Raji (cell line): ENCODE results near the gene CACNG7.

Experiments used
- POLR2A ChIP-seq: IDR thresholded peaks from 2 replicates; pipeline ENCODE4 v1.6.1; 2011; ENCODE audit warnings: low read depth, low read length, control low read depth; ENCODE audit not compliant: insufficient read depth

The CACNG7 gene

DNA sequence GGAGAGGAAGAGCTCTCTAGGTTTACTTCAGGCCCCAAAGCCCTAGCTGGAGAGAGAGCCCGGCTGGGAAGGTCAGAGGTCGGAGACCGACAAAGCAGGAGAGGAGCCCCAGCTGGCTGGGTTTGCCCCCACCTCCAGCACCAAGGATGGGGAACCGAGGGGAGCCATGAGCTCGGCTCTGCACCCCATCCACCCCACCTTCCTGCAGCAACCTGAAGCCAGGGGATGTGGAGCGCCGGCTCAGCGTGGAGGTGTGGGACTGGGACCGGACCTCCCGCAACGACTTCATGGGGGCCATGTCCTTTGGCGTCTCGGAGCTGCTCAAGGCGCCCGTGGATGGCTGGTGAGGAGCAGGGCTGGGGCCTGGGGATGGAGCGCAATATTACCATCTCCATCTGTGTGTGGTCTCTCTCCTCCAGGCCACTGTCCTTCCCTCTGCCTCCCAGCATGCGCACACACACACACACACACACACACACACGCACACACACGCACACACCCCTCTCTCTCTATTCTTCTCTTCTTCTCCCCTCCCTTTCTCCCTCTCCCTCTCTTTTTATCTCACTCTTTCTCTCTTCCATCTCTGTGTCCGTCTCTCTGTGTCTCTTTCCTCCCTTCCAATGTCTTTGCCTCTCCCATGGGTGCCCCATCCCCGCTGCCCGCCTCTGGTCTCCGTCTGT, 16.6 kb upstream of the CACNG7 start:
- TF ChIP-seq POLR2A = no peak

- TF ChIP-seq POLR2A = no peak
Measured at GRCh38 chr19:53892981-53893325, 16.1 kb upstream of the CACNG7 start.

DNA sequence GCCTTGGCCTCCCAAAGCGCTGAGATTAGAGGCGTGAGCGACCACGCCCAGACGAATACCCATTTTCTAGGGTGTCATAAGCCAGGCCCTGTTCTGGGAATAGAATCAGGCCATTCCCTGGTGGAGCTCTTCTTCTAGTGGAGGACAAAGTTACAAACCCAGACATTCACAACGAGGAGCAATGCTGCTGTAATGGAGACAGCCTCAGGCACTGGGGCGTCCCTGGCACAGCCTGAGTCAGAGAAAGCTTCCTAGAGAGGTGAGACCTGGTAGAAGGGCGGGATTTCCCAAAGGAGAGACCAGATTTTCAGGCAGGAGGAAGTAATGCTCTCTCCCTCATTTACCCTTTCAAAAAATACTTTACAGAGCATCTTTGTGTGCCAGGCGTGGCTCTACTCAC, 14.4 kb upstream of the CACNG7 start:
- no peak for TF ChIP-seq POLR2A

DNA sequence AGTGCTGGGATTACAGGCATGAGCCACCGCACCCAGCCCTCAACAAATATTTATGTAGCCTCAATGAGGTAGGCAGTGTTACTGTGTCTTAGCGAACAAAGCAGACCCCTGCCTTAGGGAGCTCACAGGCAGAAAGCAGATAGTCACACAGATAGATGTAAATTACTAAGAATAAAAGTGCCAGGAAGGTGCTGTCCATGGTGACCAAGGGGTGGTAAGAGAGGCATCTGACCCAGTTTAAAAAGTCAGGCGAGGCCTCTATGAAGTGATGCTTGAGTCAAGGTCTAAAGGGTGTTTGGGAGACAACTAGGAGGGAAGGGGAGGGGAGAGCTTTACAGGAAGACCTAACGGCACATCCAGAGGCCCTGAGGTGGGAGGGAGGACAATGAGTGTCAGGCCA, 12.4 kb upstream of the CACNG7 start:
- no peak for TF ChIP-seq POLR2A

- no peak for TF ChIP-seq POLR2A
Measured at GRCh38 chr19:53897459-53897858, 11.6 kb upstream of the CACNG7 start.

GRCh38 chr19:53898166-53898565, 10.9 kb upstream of the CACNG7 start:
- no peak for TF ChIP-seq POLR2A

- no peak for TF ChIP-seq POLR2A
Measured at GRCh38 chr19:53898636-53899341, 10.3 kb upstream of the CACNG7 start.

GRCh38 chr19:53900191-53900860, 8.8 kb upstream of the CACNG7 start:
- TF ChIP-seq POLR2A = no peak

DNA sequence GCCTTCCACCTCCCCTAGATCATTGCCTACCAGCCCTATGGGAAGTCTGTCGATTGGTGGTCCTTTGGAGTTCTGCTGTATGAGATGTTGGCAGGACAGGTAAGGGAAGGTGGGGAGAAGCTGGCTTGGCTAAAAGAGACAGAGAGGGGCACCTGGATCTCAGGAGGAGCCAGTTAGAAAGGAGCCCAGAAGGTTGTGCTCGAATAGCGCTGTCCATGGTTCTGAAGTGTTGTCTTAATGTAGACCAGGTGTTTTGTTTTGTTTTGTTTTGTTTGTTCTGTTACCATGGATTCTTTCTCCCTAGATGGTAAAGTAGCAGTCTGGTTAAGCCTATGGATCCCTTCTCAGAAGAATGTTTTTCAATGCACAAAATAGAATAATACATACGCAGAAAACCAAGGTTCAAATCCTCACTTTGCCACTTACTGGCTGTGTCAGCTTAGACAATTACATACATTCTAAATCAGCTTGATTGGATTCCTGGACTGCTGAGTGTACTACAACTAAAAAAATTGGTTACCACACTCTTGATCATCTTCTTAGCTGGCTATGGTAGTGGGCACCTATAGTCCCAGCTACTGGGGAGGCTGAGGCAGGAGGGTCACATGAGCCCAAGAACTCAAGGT, 5.9 kb upstream of the CACNG7 start:
- TF ChIP-seq POLR2A = no peak

GRCh38 chr19:53904909-53905308, 4.2 kb upstream of the CACNG7 start:
- no peak for TF ChIP-seq POLR2A

DNA sequence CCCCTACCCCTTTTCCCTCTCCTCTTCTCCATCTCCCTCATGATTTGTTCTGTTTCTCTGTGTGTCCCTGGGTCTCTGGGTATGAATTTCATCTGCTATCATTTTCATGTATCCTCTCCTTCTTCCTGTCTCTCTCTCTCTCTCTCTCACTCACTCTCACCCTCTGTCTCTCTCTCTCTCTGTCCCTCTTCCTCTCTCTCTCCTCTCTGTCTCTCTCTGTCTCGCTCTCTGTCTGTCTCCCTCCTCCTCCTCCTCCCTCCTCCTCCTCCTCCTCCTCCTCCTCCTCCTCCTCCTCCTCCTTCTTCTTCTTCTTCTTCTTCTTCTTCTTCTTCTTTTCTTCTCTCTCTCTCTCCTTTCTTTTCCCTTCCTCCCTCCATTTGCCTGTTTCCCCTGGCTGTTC, 3.3 kb upstream of the CACNG7 start:
- no peak for TF ChIP-seq POLR2A

GRCh38 chr19:53906211-53907192, 2.6 kb upstream of the CACNG7 start:
- TF ChIP-seq POLR2A = no peak

- no peak for TF ChIP-seq POLR2A
Measured at GRCh38 chr19:53907193-53907581, 1.9 kb upstream of the CACNG7 start.

DNA sequence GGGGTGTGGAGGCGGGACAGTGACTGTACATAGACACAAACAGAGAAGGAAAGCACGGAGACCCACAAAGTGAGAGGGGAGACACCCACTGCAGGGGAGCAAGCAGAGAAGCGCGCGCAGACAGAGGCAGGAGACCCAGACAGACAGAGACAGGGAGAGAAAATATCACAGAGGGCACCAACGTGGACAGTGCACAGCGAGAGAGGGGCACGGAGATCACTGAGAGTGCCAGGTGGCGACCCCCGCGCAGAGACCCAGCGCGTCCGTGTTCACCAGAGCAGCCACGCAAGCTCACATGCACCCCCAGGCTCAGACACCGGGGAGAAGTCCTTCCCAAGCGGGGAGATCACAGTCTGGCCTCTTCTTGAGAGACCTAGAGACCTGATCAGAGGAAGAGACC, 1.4 kb upstream of the CACNG7 start:
- no peak for TF ChIP-seq POLR2A
